H1 (cell line): ENCODE results near the gene HTRA1. TPM values are rescaled to one million over a fixed set of nuclear protein-coding genes. Genes with fewer than 3 reads are reported as not detected.

Experiments
- CTCF ChIA-PET: fragments of 300-600 bp; sonication (Branson Sonifier 250); formaldehyde crosslinking; loops from one replicate; lab custom pipeline; 2021; ENCODE audit not compliant: partially characterized antibody; lab: Charles Lee
- POLR2A ChIA-PET: fragments of 300-600 bp; sonication (Branson Sonifier 250); formaldehyde crosslinking; loops from one replicate; lab custom pipeline; 2021; ENCODE audit warnings: inconsistent platforms; ENCODE audit not compliant: partially characterized antibody; lab: Charles Lee
- DNase-seq, 2 experiments: peaks; one replicate each; pipeline versions ENCODE4 v3.0.0 to v3.0.0-alpha.2; 2010 to 2022; ENCODE audit warnings: low spot score in 2 of 2, low read depth in 1 of 2, mixed read lengths in 1 of 2
- FAIRE-seq: peaks from 2 replicates; lab custom pipeline; 2011; peaks lifted over from hg19 to GRCh38; lab: Jason Lieb, UNC
- H2AFZ ChIP-seq: 2 replicates; pipeline ENCODE4 v1.8.1; 2012; ENCODE audit warnings: low read length, inconsistent platforms
- H2AK5ac ChIP-seq: 2 replicates; pipeline ENCODE4 v1.6.1; 2013; ENCODE audit warnings: low read depth, low read length
- H2BK120ac ChIP-seq: replicated peaks from 2 replicates; pipeline ENCODE3; 2013; ENCODE audit warnings: low read depth, low read length, inconsistent platforms
- H2BK12ac ChIP-seq: 2 replicates; pipeline ENCODE4 v1.6.1; 2013; ENCODE audit warnings: low read depth, low read length
- H2BK15ac ChIP-seq: 2 replicates; pipeline ENCODE4 v1.6.1; 2013; ENCODE audit warnings: low read length
- H2BK20ac ChIP-seq: 2 replicates; pipeline ENCODE4 v1.6.1; 2013; ENCODE audit warnings: low read length
- H2BK5ac ChIP-seq: 2 replicates; pipeline ENCODE4 v1.6.1; 2013; ENCODE audit warnings: low read depth, low read length
- H3K14ac ChIP-seq: 2 replicates; pipeline ENCODE4 v1.6.1; 2013; ENCODE audit warnings: inconsistent platforms; ENCODE audit not compliant: insufficient read length
- H3K18ac ChIP-seq: 2 replicates; pipeline ENCODE4 v1.6.1; 2013; ENCODE audit warnings: low read length; ENCODE audit errors: extremely low read depth
- H3K23ac ChIP-seq: 2 replicates; pipeline ENCODE4 v1.6.1; 2013; ENCODE audit warnings: inconsistent platforms; ENCODE audit not compliant: insufficient read length
- H3K23me2 ChIP-seq: 2 replicates; pipeline ENCODE4 v1.6.1; 2013; ENCODE audit warnings: low read depth, low read length
- H3K27ac ChIP-seq: 2 replicates; pipeline ENCODE4 v1.6.1; 2011; ENCODE audit warnings: low read depth, low read length, inconsistent platforms
- H3K27me3 ChIP-seq, 4 experiments: replicated peaks in 1 of 4; 1 replicate in 1 of 4; 2 replicates in 3 of 4; pipeline versions ENCODE4 v1.6.1 to v1.8.1; 2011 to 2013; ENCODE audit warnings: low read length in 3 of 4, mild to moderate bottlenecking in 3 of 4, inconsistent platforms in 2 of 4, mixed read lengths in 2 of 4, moderate library complexity in 1 of 4; ENCODE audit not compliant: control insufficient read depth in 3 of 4, insufficient read depth in 3 of 4; ENCODE audit errors: extremely low read depth in 1 of 4
- H3K36me3 ChIP-seq, 4 experiments: 2 replicates each; pipeline versions ENCODE4 v1.6.1 to v1.8.1; 2011 to 2013; ENCODE audit warnings: mild to moderate bottlenecking in 4 of 4, low read length in 3 of 4, moderate library complexity in 2 of 4, control low read depth in 1 of 4, inconsistent platforms in 1 of 4; ENCODE audit not compliant: insufficient read depth in 4 of 4, control insufficient read depth in 2 of 4
- H3K4ac ChIP-seq: replicated peaks from 2 replicates; pipeline ENCODE3; 2013; ENCODE audit warnings: low read length, low read depth, mixed read lengths, inconsistent platforms; ENCODE audit not compliant: insufficient read length
- H3K4me1 ChIP-seq, 4 experiments: replicated peaks in 1 of 4; 1 replicate in 1 of 4; 2 replicates in 3 of 4; pipeline versions ENCODE4 v1.6.1 to v1.8.1; 2011 to 2013; ENCODE audit warnings: low read length in 3 of 4, inconsistent platforms in 2 of 4, mixed read lengths in 1 of 4; ENCODE audit not compliant: insufficient read depth in 4 of 4, control insufficient read depth in 3 of 4
- H3K4me2 ChIP-seq, 2 experiments: 2 replicates each; pipeline versions ENCODE4 v1.6.1 to v1.8.1; 2011 to 2013; ENCODE audit warnings: low read depth in 2 of 2, low read length in 2 of 2, control low read depth in 1 of 2, inconsistent platforms in 1 of 2, mild to moderate bottlenecking in 1 of 2; ENCODE audit not compliant: insufficient read depth in 1 of 2
- H3K4me3 ChIP-seq, 4 experiments: fragments of 200-600, 300-600 bp in 1 of 4; sonication (generic), shearing (Covaris generic), sonication (Bioruptor Twin) in 1 of 4; 2 replicates each; pipeline versions ENCODE4 v1.5.1 to v1.8.1; 2011 to 2016; ENCODE audit warnings: low read length in 4 of 4, low read depth in 3 of 4, control low read depth in 2 of 4, inconsistent platforms in 2 of 4, mild to moderate bottlenecking in 2 of 4, mixed read lengths in 1 of 4, moderate library complexity in 1 of 4; ENCODE audit not compliant: insufficient read depth in 2 of 4; ENCODE audit errors: extremely low read depth in 1 of 4
- H3K56ac ChIP-seq: replicated peaks from 2 replicates; pipeline ENCODE3; 2013; ENCODE audit warnings: low read depth, mild to moderate bottlenecking, mixed read lengths, low read length, inconsistent platforms; ENCODE audit not compliant: insufficient read length
- H3K79me1 ChIP-seq: 2 replicates; pipeline ENCODE4 v1.6.1; 2013; ENCODE audit warnings: low read depth, low read length, control low read depth
- H3K79me2 ChIP-seq, 2 experiments: 2 replicates each; pipeline versions ENCODE4 v1.6.1 to v1.8.1; 2012 to 2013; ENCODE audit warnings: low read length in 2 of 2, mild to moderate bottlenecking in 2 of 2, inconsistent platforms in 1 of 2; ENCODE audit not compliant: insufficient read depth in 2 of 2, control insufficient read depth in 1 of 2
- H3K9ac ChIP-seq, 4 experiments: replicated peaks in 1 of 4; 1 replicate in 1 of 4; 2 replicates in 3 of 4; pipeline versions ENCODE4 v1.6.1 to v1.8.1; 2011 to 2013; ENCODE audit warnings: low read depth in 3 of 4, low read length in 3 of 4, control low read depth in 2 of 4, mild to moderate bottlenecking in 2 of 4, moderate library complexity in 2 of 4, inconsistent platforms in 1 of 4; ENCODE audit errors: extremely low read depth in 1 of 4
- H3K9me3 ChIP-seq, 2 experiments: 2 replicates each; pipeline versions ENCODE4 v1.6.1 to v1.8.1; 2012 to 2013; ENCODE audit warnings: mild to moderate bottlenecking in 2 of 2, moderate library complexity in 2 of 2, control low read depth in 1 of 2, inconsistent platforms in 1 of 2, low read depth in 1 of 2, low read length in 1 of 2, mixed read lengths in 1 of 2; ENCODE audit not compliant: insufficient read depth in 2 of 2
- H4K20me1 ChIP-seq, 2 experiments: replicated peaks in 1 of 2; 2 replicates each; pipeline versions ENCODE3 to v1.8.1; 2011 to 2013; ENCODE audit warnings: inconsistent platforms in 2 of 2, low read length in 2 of 2, mild to moderate bottlenecking in 1 of 2; ENCODE audit not compliant: insufficient read depth in 2 of 2, control insufficient read depth in 1 of 2
- H4K5ac ChIP-seq: 2 replicates; pipeline ENCODE4 v1.6.1; 2013; ENCODE audit warnings: low read length, low read depth, mixed read lengths, inconsistent platforms; ENCODE audit not compliant: insufficient read length
- H4K8ac ChIP-seq: 2 replicates; pipeline ENCODE4 v1.8.0; 2013; ENCODE audit warnings: mild to moderate bottlenecking, moderate library complexity, low read length, inconsistent platforms; ENCODE audit not compliant: insufficient read depth; ENCODE audit errors: extremely low read depth
- H4K91ac ChIP-seq: replicated peaks from 2 replicates; pipeline ENCODE3; 2013; ENCODE audit warnings: low read length, mixed read lengths, inconsistent platforms; ENCODE audit not compliant: insufficient read length
- ATF2 ChIP-seq: IDR thresholded peaks from 2 replicates; pipeline ENCODE4 v1.6.1; 2012; ENCODE audit warnings: low read length, inconsistent platforms
- BCL11A ChIP-seq, 2 experiments: IDR thresholded peaks; one replicate each; pipeline ENCODE4 v1.6.1; 2011; ENCODE audit warnings: low read depth in 2 of 2, low read length in 2 of 2, mild to moderate bottlenecking in 2 of 2
- BRCA1 ChIP-seq: IDR thresholded peaks from 2 replicates; pipeline ENCODE4 v1.6.1; 2012; ENCODE audit warnings: low read depth, low read length, improper control_type of control experiment
- EGR1 ChIP-seq: IDR thresholded peaks from 2 replicates; pipeline ENCODE4 v1.6.1; 2011; ENCODE audit warnings: low read depth, low read length, borderline replicate concordance
- KDM1A ChIP-seq: fragments of 200-600, 300-600 bp; sonication (generic); IDR thresholded peaks from 2 replicates; pipeline ENCODE4 v1.7.1; 2016; ENCODE audit warnings: mild to moderate bottlenecking, low read length, borderline replicate concordance
- NRF1 ChIP-seq: IDR thresholded peaks from 2 replicates; pipeline ENCODE4 v1.6.1; 2011; ENCODE audit warnings: mild to moderate bottlenecking, low read depth, low read length, improper control_type of control experiment
- PHF8 ChIP-seq: fragments of 200-600 bp; sonication (generic); conservative IDR thresholded peaks from 2 replicates; pipeline ENCODE4 v1.7.1; 2012; ENCODE audit warnings: low read depth, mild to moderate bottlenecking, inconsistent platforms, low read length, moderate library complexity
- TAF1 ChIP-seq: IDR thresholded peaks from 2 replicates; pipeline ENCODE4 v1.6.1; 2011; ENCODE audit warnings: mild to moderate bottlenecking, low read depth, low read length
- WGBS, 2 experiments: shearing (Covaris generic) in 1 of 2; methylation state at CpG; one replicate each; pipeline versions ENCODE4 v1.1.6 to v1.1.7; 2013 to 2015; ENCODE audit warnings: low lambda C conversion rate in 2 of 2, mixed read lengths in 2 of 2, inconsistent platforms in 1 of 2, low coverage in 1 of 2, missing lambda C conversion rate in 1 of 2; ENCODE audit not compliant: insufficient replicate concordance in 2 of 2, insufficient coverage in 1 of 2, insufficient read length in 1 of 2; ENCODE audit errors: extremely low coverage in 1 of 2, missing lambda C conversion rate in 1 of 2; 5-methylcytosine and 5-hydroxymethylcytosine counted together
- polyA plus RNA-seq, 7 experiments: library from polyadenylated mRNA; depleted of rRNA in 3 of 7; stranded (reverse) in 5 of 7; unstranded in 2 of 7; fragments of >200 nt in 5 of 7; fragments of 200-250 nt in 2 of 7; gene quantifications; 1 replicate in 5 of 7; 2 replicates in 1 of 7; 4 replicates in 1 of 7; pipeline versions ENCODE4 v1.2.1 to v1.2.3, GENCODE V29; 2011 to 2013; ENCODE audit warnings: missing spikeins in 2 of 7, mixed read lengths in 2 of 7
- total RNA-seq: library from RNA; stranded (reverse); fragmentation: NEBNext Ultra II Directional; extraction: Animal tissue kit (Norgen Biotek cat#: 25700); gene quantifications from 2 replicates; pipeline ENCODE4 v1.2.1, GENCODE V29; 2021
- TF ChIP-seq, protein P1 (sequence below), 3 experiments: IDR thresholded peaks; 1 replicate in 2 of 3; 2 replicates in 1 of 3; pipeline versions ENCODE4 v1.5.1 to v1.6.1; 2011; ENCODE audit warnings: low read length in 3 of 3, mild to moderate bottlenecking in 3 of 3, inconsistent platforms in 2 of 3, low read depth in 1 of 3, moderate library complexity in 1 of 3; ENCODE audit not compliant: insufficient read depth in 1 of 3; ENCODE audit errors: control extremely low read depth in 1 of 3

Gene HTRA1
- total and polyA plus RNA-seq, 2 of the 8 experiments (the other 6 are each of a cell fraction or from before 2014, with no cell fraction given), result 15.8 to 20.1 TPM

DNA sequence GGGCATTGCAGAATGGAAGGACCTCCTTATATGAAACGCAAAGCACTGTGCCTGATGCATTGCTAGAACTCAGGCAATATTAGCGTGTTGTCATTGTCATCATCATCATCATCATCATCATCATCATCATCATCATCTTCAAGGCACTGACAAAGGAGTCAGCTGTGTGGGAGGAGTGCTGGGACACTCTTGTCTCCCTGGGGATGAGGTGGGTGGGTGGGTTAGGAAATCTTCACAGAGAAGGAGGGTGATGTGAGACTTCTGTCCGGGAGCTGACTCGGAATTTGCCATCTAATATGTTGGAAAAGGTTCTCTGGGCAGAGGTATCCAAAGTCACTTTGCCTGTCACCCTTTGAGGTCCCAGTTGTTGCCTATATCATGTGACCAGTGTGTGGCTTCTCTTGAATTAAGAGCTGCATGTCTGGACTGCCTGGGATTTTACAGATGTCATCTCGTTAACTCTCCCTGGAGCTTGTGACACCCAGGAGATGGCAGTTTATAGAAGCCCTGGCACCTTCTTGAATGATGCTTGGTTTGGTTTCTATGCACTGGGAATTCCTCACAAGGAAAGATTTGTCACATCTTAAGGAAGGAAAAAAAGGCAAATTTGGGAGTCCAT is 7.1 kb downstream of the HTRA1 start:
- H3K9ac ChIP-seq, result no peak overlapping the region
- no peak overlapping the region for H3K4me2 ChIP-seq
- no peak overlapping the region for H2AK5ac ChIP-seq
- no peak for FAIRE-seq
- POLR2A ChIA-PET, result no interaction called here
- H3K14ac ChIP-seq, result no peak overlapping the region
- no peak overlapping the region for H2BK5ac ChIP-seq
- H4K20me1 ChIP-seq, result peaks cover 2 to 3% of the 10 kb centered on the region in 2 experiments
- no peak overlapping the region for H4K91ac ChIP-seq
- H4K5ac ChIP-seq, result no peak overlapping the region
- H4K8ac ChIP-seq, result no peak overlapping the region
- peaks cover 2 to 11% (median 8%) of the 10 kb centered on the region in 4 experiments; a peak in 6 of 7 replicates for H3K27me3 ChIP-seq
- no peak overlapping the region for H2BK120ac ChIP-seq
- no peak for DNase-seq
- H3K79me1 ChIP-seq, result no peaks in the 10 kb centered on the region; the same call in 1 of the 2 replicates
- WGBS, 2 experiments, result 96% methylated on average over 5 of the region's 5 CpGs; no CpG with 5 or more reads in 1 of the 2 experiments
- no peaks in the 10 kb centered on the region for H3K36me3 ChIP-seq
- no peak overlapping the region for H3K56ac ChIP-seq
- no peak overlapping the region for H2BK20ac ChIP-seq
- no peak overlapping the region for H3K4ac ChIP-seq
- H3K23ac ChIP-seq, result no peak overlapping the region
- H3K4me3 ChIP-seq, result no peak overlapping the region
- H2AFZ ChIP-seq, result no peak overlapping the region
- no peaks in the 10 kb centered on the region for H3K4me1 ChIP-seq
- H3K27ac ChIP-seq, result no peak overlapping the region
- no peaks in the 10 kb centered on the region for H3K23me2 ChIP-seq
- CTCF ChIA-PET, result interaction anchor here (0.8 to 1.6 kb wide), 3 partner anchors 9 to 97 kb away, joined by 3 to 7 read pairs (median 6); no protein-coding TSS in a partner anchor
- no peak overlapping the region for H2BK12ac ChIP-seq
- H3K9me3 ChIP-seq, result no peaks in the 10 kb centered on the region
- no peak overlapping the region for H2BK15ac ChIP-seq
- H3K79me2 ChIP-seq, result no peaks in the 10 kb centered on the region
- H3K18ac ChIP-seq, result no peak overlapping the region
- TF ChIP-seq PHF8 (no peak), NRF1 (no peak), TAF1 (no peak), BCL11A (IDR thresholded peaks at IDR 0.05; ENCODE audit: low read depth in 2 of 2, low read length in 2 of 2) (no peak), ATF2 (no peak), BRCA1 (no peak), KDM1A (no peak), EGR1 (no peak)
- TF ChIP-seq, protein P1, sequence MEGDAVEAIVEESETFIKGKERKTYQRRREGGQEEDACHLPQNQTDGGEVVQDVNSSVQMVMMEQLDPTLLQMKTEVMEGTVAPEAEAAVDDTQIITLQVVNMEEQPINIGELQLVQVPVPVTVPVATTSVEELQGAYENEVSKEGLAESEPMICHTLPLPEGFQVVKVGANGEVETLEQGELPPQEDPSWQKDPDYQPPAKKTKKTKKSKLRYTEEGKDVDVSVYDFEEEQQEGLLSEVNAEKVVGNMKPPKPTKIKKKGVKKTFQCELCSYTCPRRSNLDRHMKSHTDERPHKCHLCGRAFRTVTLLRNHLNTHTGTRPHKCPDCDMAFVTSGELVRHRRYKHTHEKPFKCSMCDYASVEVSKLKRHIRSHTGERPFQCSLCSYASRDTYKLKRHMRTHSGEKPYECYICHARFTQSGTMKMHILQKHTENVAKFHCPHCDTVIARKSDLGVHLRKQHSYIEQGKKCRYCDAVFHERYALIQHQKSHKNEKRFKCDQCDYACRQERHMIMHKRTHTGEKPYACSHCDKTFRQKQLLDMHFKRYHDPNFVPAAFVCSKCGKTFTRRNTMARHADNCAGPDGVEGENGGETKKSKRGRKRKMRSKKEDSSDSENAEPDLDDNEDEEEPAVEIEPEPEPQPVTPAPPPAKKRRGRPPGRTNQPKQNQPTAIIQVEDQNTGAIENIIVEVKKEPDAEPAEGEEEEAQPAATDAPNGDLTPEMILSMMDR (IDR thresholded peaks at IDR 0.05; ENCODE audit: control extremely low read depth in 1 of 3, insufficient read depth in 1 of 3, low read depth in 1 of 3, low read length in 3 of 3), result no peak
